SU-DHL-6 (cell line): ENCODE results near the gene AFAP1.

Experiments used
- H2AFZ ChIP-seq: fragments of 200-600 bp; sonication (generic); 2 replicates; pipeline ENCODE4 v1.6.1; 2014; ENCODE audit warnings: low read depth, mild to moderate bottlenecking, moderate library complexity, mixed read lengths, antibody characterized with exemption, low read length; ENCODE audit not compliant: severe bottlenecking
- H3F3A ChIP-seq: fragments of 200-600 bp; shearing (Covaris generic); 2 replicates; pipeline ENCODE4 v1.6.0; 2016; ENCODE audit warnings: antibody characterized with exemption, mild to moderate bottlenecking; ENCODE audit not compliant: insufficient read depth
- H3K27ac ChIP-seq: fragments of 200-600 bp; sonication (generic); 2 replicates; pipeline ENCODE4 v1.5.1; 2016; ENCODE audit warnings: low read depth, mild to moderate bottlenecking, low read length, moderate library complexity, mixed read lengths
- H3K27me3 ChIP-seq: fragments of 200-600 bp; sonication (generic), shearing (Covaris generic); 2 replicates; pipeline ENCODE4 v1.6.0; 2014; ENCODE audit warnings: mild to moderate bottlenecking, low read length
- H3K36me3 ChIP-seq: fragments of 200-600 bp; sonication (generic); 2 replicates; pipeline ENCODE4 v1.6.1; 2014; ENCODE audit warnings: mild to moderate bottlenecking, low read length, mixed read lengths
- H3K4me2 ChIP-seq: fragments of 300-600, 200-600 bp; shearing (Covaris generic), sonication (generic); 2 replicates; pipeline ENCODE4 v1.6.0; 2014; ENCODE audit warnings: low read length, low read depth, mild to moderate bottlenecking; ENCODE audit not compliant: poor library complexity, severe bottlenecking
- H3K4me3 ChIP-seq: fragments of 200-600 bp; sonication (generic); 2 replicates; pipeline ENCODE4 v1.5.1; 2014; ENCODE audit warnings: antibody characterized with exemption, low read length, mild to moderate bottlenecking, mixed read lengths; ENCODE audit not compliant: insufficient read depth, poor library complexity, severe bottlenecking
- H3K79me2 ChIP-seq: fragments of 200-600 bp; sonication (generic); 2 replicates; pipeline ENCODE4 v1.6.1; 2014; ENCODE audit warnings: mild to moderate bottlenecking, low read length, moderate library complexity; ENCODE audit not compliant: insufficient read depth
- H3K9ac ChIP-seq: fragments of 200-600 bp; sonication (generic); 2 replicates; pipeline ENCODE4 v1.7.0; 2014; ENCODE audit warnings: mild to moderate bottlenecking, low read length
- H3K9me2 ChIP-seq: fragments of 200-600 bp; sonication (generic); replicated peaks from 2 replicates; pipeline ENCODE4 v1.6.1; 2014; ENCODE audit warnings: low read length; ENCODE audit not compliant: insufficient read depth
- H3K9me3 ChIP-seq: fragments of 200-600 bp; sonication (generic); 2 replicates; pipeline ENCODE4 v1.6.1; 2014; ENCODE audit warnings: low read length, mixed read lengths; ENCODE audit not compliant: insufficient read depth
- H4K20me1 ChIP-seq: fragments of 200-600 bp; sonication (generic); 2 replicates; pipeline ENCODE4 v1.6.1; 2014; ENCODE audit warnings: low read depth, mild to moderate bottlenecking, antibody characterized with exemption, low read length, moderate library complexity, mixed read lengths
- CTCF ChIP-seq: fragments of 200-600 bp; sonication (generic); IDR thresholded peaks from one replicate; pipeline ENCODE4 v1.5.1; 2017; ENCODE audit warnings: antibody characterized with exemption, mild to moderate bottlenecking, low read length, moderate library complexity; ENCODE audit not compliant: insufficient read depth, poor library complexity, severe bottlenecking
- EZH2phosphoT487 ChIP-seq: fragments of 200-600 bp; sonication (generic), shearing (Covaris generic); conservative IDR thresholded peaks from 2 replicates; pipeline ENCODE4 v1.6.1; 2018; ENCODE audit warnings: mild to moderate bottlenecking, antibody characterized with exemption, low read length, moderate library complexity, mixed read lengths

Gene AFAP1

GRCh38 chr4:7971881-7972500, 32.3 kb upstream of the AFAP1 start:
- TF ChIP-seq CTCF (no peak), EZH2phosphoT487 (no peak)
- no peaks in the 10 kb centered on the region for H3K9me2 ChIP-seq
- no peak overlapping the region for H3K27ac ChIP-seq
- no peaks in the 10 kb centered on the region for H3K36me3 ChIP-seq
- H3F3A ChIP-seq: no peaks in the 10 kb centered on the region
- no peak overlapping the region for H3K4me2 ChIP-seq
- H3K9ac ChIP-seq: no peak overlapping the region
- no peak overlapping the region for H2AFZ ChIP-seq
- no peaks in the 10 kb centered on the region for H3K79me2 ChIP-seq
- H4K20me1 ChIP-seq: no peaks in the 10 kb centered on the region
- H3K27me3 ChIP-seq: no peaks in the 10 kb centered on the region
- no peaks in the 10 kb centered on the region for H3K9me3 ChIP-seq
- no peak overlapping the region for H3K4me3 ChIP-seq

GRCh38 chr4:7971159-7971631, 31.5 kb upstream of the AFAP1 start:
- Histone ChIP-seq H3K9me2 (no peaks in the 10 kb centered on the region), H3K79me2 (no peaks in the 10 kb centered on the region), H4K20me1 (no peaks in the 10 kb centered on the region), H3F3A (no peaks in the 10 kb centered on the region), H2AFZ (no peak overlapping the region), H3K27ac (no peak overlapping the region), H3K36me3 (no peaks in the 10 kb centered on the region), H3K27me3 (no peaks in the 10 kb centered on the region), H3K4me2 (no peak overlapping the region), H3K9ac (no peak overlapping the region), H3K4me3 (no peak overlapping the region), H3K9me3 (no peaks in the 10 kb centered on the region)
- no peak for TF ChIP-seq CTCF
- TF ChIP-seq EZH2phosphoT487: no peak

- no peaks in the 10 kb centered on the region for H3K36me3 ChIP-seq
- no peaks in the 10 kb centered on the region for H3K9me3 ChIP-seq
- no peaks in the 10 kb centered on the region for H3F3A ChIP-seq
- no peak for TF ChIP-seq EZH2phosphoT487
- no peak for TF ChIP-seq CTCF
- H2AFZ ChIP-seq: no peak overlapping the region
- H3K9me2 ChIP-seq: no peaks in the 10 kb centered on the region
- H3K4me3 ChIP-seq: no peak overlapping the region
- H3K4me2 ChIP-seq: no peak overlapping the region
- no peaks in the 10 kb centered on the region for H3K79me2 ChIP-seq
- H3K27me3 ChIP-seq: no peaks in the 10 kb centered on the region
- H3K9ac ChIP-seq: no peak overlapping the region
- no peak overlapping the region for H3K27ac ChIP-seq
- no peaks in the 10 kb centered on the region for H4K20me1 ChIP-seq
Observed at GRCh38 chr4:7970361-7970946, 30.8 kb upstream of the AFAP1 start.
